Epithelial cell of esophagus (primary cell): ENCODE measurements around the gene PRPSAP2.

Source experiments
- DNase-seq: peaks from one replicate; pipeline ENCODE4 v3.0.0; 2010; ENCODE audit warnings: low read depth
- H3K4me3 ChIP-seq: 2 replicates; pipeline ENCODE4 v1.5.1; 2011; ENCODE audit warnings: mild to moderate bottlenecking, low read length, control low read depth
- CTCF ChIP-seq: IDR thresholded peaks from 2 replicates; pipeline ENCODE4 v1.5.1; 2011; ENCODE audit warnings: low read depth, mild to moderate bottlenecking, low read length, control low read depth, inconsistent platforms; ENCODE audit not compliant: insufficient read depth; ENCODE audit errors: missing control alignments

The PRPSAP2 gene

GRCh38 chr17:18928628-18929125 is 70.7 kb downstream of the PRPSAP2 start:
- DNase-seq, result no peak
- no peak overlapping the region for H3K4me3 ChIP-seq
- TF ChIP-seq CTCF, result no peak

GRCh38 chr17:18932360-18933055 is 74.6 kb downstream of the PRPSAP2 start:
- no peak for TF ChIP-seq CTCF
- H3K4me3 ChIP-seq, result no peak overlapping the region
- DNase-seq, result no peak

- no peak overlapping the region for H3K4me3 ChIP-seq
- no peak for TF ChIP-seq CTCF
- no peak for DNase-seq
Measured at GRCh38 chr17:18933102-18934058, 75.4 kb downstream of the PRPSAP2 start.

GRCh38 chr17:18937981-18938691 is 80.2 kb downstream of the PRPSAP2 start:
- no peak overlapping the region for H3K4me3 ChIP-seq
- TF ChIP-seq CTCF, result no peak
- no peak for DNase-seq

- no peak for TF ChIP-seq CTCF
- no peak overlapping the region for H3K4me3 ChIP-seq
- no peak for DNase-seq
Measured at GRCh38 chr17:18938692-18939023, 80.7 kb downstream of the PRPSAP2 start.

GRCh38 chr17:18944646-18945045 is 86.7 kb downstream of the PRPSAP2 start:
- no peak overlapping the region for H3K4me3 ChIP-seq
- no peak for DNase-seq
- TF ChIP-seq CTCF, result no peak
